Keratinocyte (primary cell): ENCODE data around the gene DUSP8. TPM values are rescaled to one million over a fixed set of nuclear protein-coding genes. Genes with fewer than 3 reads are reported as not detected.
"Not testable (repeated sequence)": the region's sequence is repeated elsewhere in the genome, so short reads cannot be mapped to it uniquely, and the experiment has no call there.

Experiments used
- DNase-seq: peaks from one replicate; pipeline ENCODE4 v3.0.0-alpha.2; 2011; ENCODE audit warnings: low read depth, missing footprints, low spot score
- FAIRE-seq: peaks from 2 replicates; lab custom pipeline; 2011; peaks lifted over from hg19 to GRCh38; lab: Jason Lieb, UNC
- H2AFZ ChIP-seq: 2 replicates; pipeline ENCODE4 v1.6.0; 2012; ENCODE audit warnings: low read length, control low read depth, inconsistent platforms; ENCODE audit not compliant: control insufficient read depth
- H3K27ac ChIP-seq: 2 replicates; pipeline ENCODE4 v1.5.1; 2011; ENCODE audit warnings: low read length; ENCODE audit not compliant: control insufficient read depth, insufficient read depth
- H3K27me3 ChIP-seq: 3 replicates; pipeline ENCODE4 v1.6.0; 2011; ENCODE audit warnings: low read length; ENCODE audit not compliant: control insufficient read depth, insufficient read depth; ENCODE audit errors: extremely low read depth
- H3K36me3 ChIP-seq, 2 experiments: 2 replicates in 1 of 2; 3 replicates in 1 of 2; pipeline ENCODE4 v1.5.1; 2011; ENCODE audit warnings: low read length in 2 of 2, mild to moderate bottlenecking in 1 of 2; ENCODE audit not compliant: control insufficient read depth in 2 of 2, insufficient read depth in 2 of 2; ENCODE audit errors: extremely low read depth in 1 of 2
- H3K4me1 ChIP-seq: 3 replicates; pipeline ENCODE4 v1.5.1; 2011; ENCODE audit warnings: low read length; ENCODE audit not compliant: control insufficient read depth, insufficient read depth; ENCODE audit errors: extremely low read depth
- H3K4me2 ChIP-seq: 3 replicates; pipeline ENCODE4 v1.6.0; 2011; ENCODE audit warnings: low read depth, low read length; ENCODE audit not compliant: control insufficient read depth, insufficient read depth; ENCODE audit errors: extremely low read depth
- H3K4me3 ChIP-seq, 3 experiments: fragments of 200-600 bp in 1 of 3; sonication (generic) in 1 of 3; 2 replicates in 2 of 3; 3 replicates in 1 of 3; pipeline ENCODE4 v1.5.1; 2011 to 2016; ENCODE audit warnings: low read length in 3 of 3, mild to moderate bottlenecking in 3 of 3, control low read depth in 2 of 3, inconsistent platforms in 1 of 3, low read depth in 1 of 3, mixed read lengths in 1 of 3, mixed run types in 1 of 3, moderate library complexity in 1 of 3; ENCODE audit not compliant: control insufficient read depth in 2 of 3, insufficient read depth in 2 of 3; ENCODE audit errors: extremely low read depth in 1 of 3
- H3K79me2 ChIP-seq: 2 replicates; pipeline ENCODE4 v1.6.0; 2012; ENCODE audit warnings: low read length; ENCODE audit not compliant: control insufficient read depth, insufficient read depth
- H3K9ac ChIP-seq: 3 replicates; pipeline ENCODE4 v1.6.0; 2011; ENCODE audit warnings: low read length; ENCODE audit not compliant: control insufficient read depth, insufficient read depth; ENCODE audit errors: extremely low read depth
- H3K9me1 ChIP-seq: 3 replicates; pipeline ENCODE4 v1.6.0; 2011; ENCODE audit warnings: low read length; ENCODE audit not compliant: control insufficient read depth, insufficient read depth; ENCODE audit errors: extremely low read depth
- H3K9me3 ChIP-seq: 2 replicates; pipeline ENCODE4 v1.5.1; 2012; ENCODE audit warnings: low read depth, low read length; ENCODE audit not compliant: control insufficient read depth
- H4K20me1 ChIP-seq: 3 replicates; pipeline ENCODE4 v1.6.0; 2011; ENCODE audit warnings: low read length; ENCODE audit not compliant: control insufficient read depth, insufficient read depth; ENCODE audit errors: extremely low read depth
- CTCF ChIP-seq, 3 experiments: IDR thresholded peaks in 1 of 3; conservative IDR thresholded peaks in 1 of 3; optimal IDR thresholded peaks in 1 of 3; 2 replicates in 2 of 3; 3 replicates in 1 of 3; pipeline versions ENCODE3 to v1.5.1; 2011; ENCODE audit warnings: low read length in 3 of 3, mild to moderate bottlenecking in 3 of 3, moderate library complexity in 2 of 3, control low read depth in 1 of 3, inconsistent platforms in 1 of 3; ENCODE audit not compliant: insufficient read depth in 2 of 3; ENCODE audit errors: extremely low read depth in 1 of 3
- EZH2 ChIP-seq: IDR thresholded peaks from one replicate; pipeline ENCODE4 v1.6.1; 2012; ENCODE audit warnings: inconsistent platforms, mild to moderate bottlenecking, low read length, moderate library complexity
- dilution Hi-C: fragments of 300-500 bp; cut with MboI; formaldehyde crosslinking; loops from one replicate; pipeline ENCODE4 v1.7.0; 2020; ENCODE audit warnings: low sequenced_read_pairs; ENCODE audit not compliant: extremely low pct_ligation_motif_present
- polyA plus RNA-seq, 5 experiments: library from polyadenylated mRNA; depleted of rRNA in 3 of 5; stranded (reverse) in 3 of 5; stranded (forward) in 1 of 5; unstranded in 1 of 5; fragments of >200 nt; gene quantifications; 1 replicate in 1 of 5; 2 replicates in 3 of 5; 3 replicates in 1 of 5; pipeline versions ENCODE4 v1.2.1 to v1.2.3, GENCODE V29; 2011 to 2012; ENCODE audit warnings: missing spikeins in 2 of 5, low read depth in 1 of 5, low replicate concordance in 1 of 5

Gene DUSP8
- polyA plus RNA-seq, 1 donor (not counting 4 experiments of a cell fraction or from before 2014, with no cell fraction given): 0.58 TPM

DNA sequence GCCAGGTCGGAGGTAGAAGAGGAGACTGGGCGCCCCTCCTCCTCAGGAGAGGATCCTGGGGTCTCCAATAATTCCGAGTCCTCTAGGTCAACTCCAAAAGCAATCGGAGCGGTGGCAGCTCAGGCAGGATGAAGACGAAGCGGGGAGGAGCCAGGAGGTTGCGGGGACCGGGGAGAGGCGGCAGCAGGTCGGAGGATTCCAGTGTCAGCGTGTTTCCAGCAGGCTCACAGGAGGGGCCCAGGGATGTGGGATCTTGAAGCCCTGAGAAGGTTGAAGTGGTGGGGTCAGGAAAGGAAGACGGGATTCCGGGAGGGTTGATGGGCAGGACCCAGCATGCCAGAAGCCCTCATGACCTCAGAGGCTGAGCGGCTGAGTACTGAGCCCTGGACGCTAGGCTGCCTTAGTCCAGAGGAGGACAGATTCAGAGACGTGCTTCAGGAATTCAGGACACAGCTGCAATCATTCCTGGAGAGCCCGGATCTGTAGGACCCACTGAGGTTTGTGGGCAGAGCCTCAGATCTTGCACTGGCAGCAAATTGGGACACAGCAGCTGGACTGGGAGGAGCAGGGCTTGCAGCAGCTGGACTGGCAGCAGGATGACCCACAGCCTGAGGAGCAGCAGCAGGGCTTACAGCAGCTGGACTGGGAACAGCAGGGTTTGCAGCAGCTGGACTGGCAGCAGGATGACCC is 35.2 kb upstream of the DUSP8 start:
- H3K9ac ChIP-seq, FAIRE-seq, H3K36me3 ChIP-seq, H3K79me2 ChIP-seq, H3K4me2 ChIP-seq, H2AFZ ChIP-seq, H3K9me1 ChIP-seq, H3K27ac ChIP-seq, H4K20me1 ChIP-seq, dilution Hi-C loops, DNase-seq, H3K9me3 ChIP-seq, H3K4me3 ChIP-seq, H3K4me1 ChIP-seq: not testable (repeated sequence)
- peaks cover 21% of the 10 kb centered on the region for H3K27me3 ChIP-seq
- peak; percentile 25 for TF ChIP-seq EZH2

DNA sequence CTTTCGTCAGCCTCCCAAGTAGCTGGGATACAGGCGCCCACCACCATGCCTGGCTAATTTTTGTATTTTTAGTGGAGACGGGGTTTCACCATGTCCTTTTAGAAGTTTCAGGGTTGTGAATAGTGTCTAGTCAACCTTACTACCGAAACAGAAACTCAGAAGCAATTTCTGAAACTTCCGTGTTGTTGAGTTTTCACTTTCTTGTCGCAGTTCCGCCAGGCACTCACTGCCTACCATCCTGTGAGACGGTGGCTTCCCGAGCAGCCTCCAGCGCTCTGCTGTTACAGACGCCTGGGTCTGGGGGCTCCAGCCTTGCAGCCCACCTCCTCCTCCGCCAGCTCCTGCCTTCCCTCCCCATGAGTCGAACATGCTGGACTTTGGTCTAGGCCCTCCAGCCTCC is 33.9 kb upstream of the DUSP8 start:
- H3K36me3 ChIP-seq, H3K9me1 ChIP-seq, H3K4me3 ChIP-seq, H3K79me2 ChIP-seq, H3K4me1 ChIP-seq, H4K20me1 ChIP-seq, H3K9ac ChIP-seq, H2AFZ ChIP-seq, DNase-seq, dilution Hi-C loops, FAIRE-seq, H3K4me2 ChIP-seq, H3K27ac ChIP-seq, H3K9me3 ChIP-seq: not testable (repeated sequence)
- peaks cover 21% of the 10 kb centered on the region for H3K27me3 ChIP-seq

DNA sequence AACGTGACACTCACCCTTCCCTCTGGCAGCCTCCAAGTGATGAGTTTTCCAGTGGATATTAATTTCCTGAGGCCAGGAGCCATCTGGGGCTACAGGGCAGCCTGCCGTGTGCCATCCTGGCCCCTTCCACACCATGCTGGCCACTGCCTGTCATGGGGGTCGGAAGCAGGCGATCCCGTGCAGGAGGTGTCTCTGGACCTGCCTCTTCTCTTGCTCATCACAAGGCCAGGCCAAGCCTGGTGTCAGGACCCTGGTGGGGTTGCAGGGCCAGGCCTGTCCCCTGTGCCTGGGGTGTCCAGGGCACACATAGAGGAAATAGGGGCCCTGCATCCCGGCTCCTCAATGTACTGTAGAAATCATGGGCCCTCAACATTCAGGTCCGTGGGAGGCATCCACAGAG is 32.6 kb upstream of the DUSP8 start:
- Histone ChIP-seq H4K20me1 (no peaks in the 10 kb centered on the region), H3K9ac (no peak overlapping the region), H3K4me3 (no peak overlapping the region), H3K4me1 (no peaks in the 10 kb centered on the region), H3K79me2 (no peaks in the 10 kb centered on the region), H3K9me1 (no peaks in the 10 kb centered on the region), H3K36me3 (no peaks in the 10 kb centered on the region), H3K9me3 (no peaks in the 10 kb centered on the region), H3K4me2 (no peak overlapping the region), H3K27ac (no peak overlapping the region), H3K27me3 (peaks cover 21% of the 10 kb centered on the region), H2AFZ (no peak overlapping the region)
- DNase-seq: no peak
- FAIRE-seq: no peak
- TF ChIP-seq CTCF (optimal IDR thresholded peaks at IDR 0.05 in 1 of 3, IDR thresholded peaks at IDR 0.05 in 1 of 3, conservative IDR thresholded peaks at IDR 0.05 in 1 of 3; ENCODE audit: extremely low read depth in 1 of 3, insufficient read depth in 2 of 3, low read length in 3 of 3) (no peak), EZH2 (no peak)
- dilution Hi-C loops: no loop called here
